Esophagus muscularis mucosa (tissue), 4 donors: ENCODE results near the gene DSTN. TPM values are rescaled to one million over a fixed set of nuclear protein-coding genes. Genes with fewer than 3 reads are reported as not detected.

Experiments used
- DNase-seq: peaks from one replicate; pipeline ENCODE4 v3.0.0-alpha.2; 2017; ENCODE audit errors: extremely low spot score
- H3K27ac ChIP-seq, 4 donors: fragments of 200-600 bp; sonication (generic); replicated peaks in 1 of 4; 1 replicate in 3 of 4; 2 replicates in 1 of 4; pipeline ENCODE4 v1.5.1; 2016 to 2019; ENCODE audit warnings: mild to moderate bottlenecking in 1 of 4
- H3K27me3 ChIP-seq, 4 donors: fragments of 200-600 bp; sonication (generic); one replicate each; pipeline versions ENCODE4 v1.5.1 to v1.6.0; 2016 to 2019
- H3K36me3 ChIP-seq, 4 donors: fragments of 200-600 bp; sonication (generic); one replicate each; pipeline ENCODE4 v1.5.1; 2016 to 2019
- H3K4me1 ChIP-seq, 4 donors: fragments of 200-600 bp; sonication (generic); one replicate each; pipeline ENCODE4 v1.5.1; 2016 to 2019
- H3K4me3 ChIP-seq, 4 donors: fragments of 200-600 bp; sonication (generic); 1 replicate in 2 of 4; 2 replicates in 2 of 4; pipeline ENCODE4 v1.5.1; 2016 to 2019; ENCODE audit warnings: mild to moderate bottlenecking in 4 of 4, moderate library complexity in 1 of 4
- H3K9me3 ChIP-seq, 4 donors: fragments of 200-600 bp; sonication (generic); 1 replicate in 3 of 4; 2 replicates in 1 of 4; pipeline ENCODE4 v1.5.1; 2016 to 2019
- EP300 ChIP-seq: sonication (generic); formaldehyde crosslinking; IDR thresholded peaks from one replicate; pipeline ENCODE4 v1.6.1; 2017; ENCODE audit warnings: antibody characterized with exemption
- POLR2A ChIP-seq: fragments of 450-650 bp; IDR thresholded peaks from one replicate; pipeline ENCODE4 v1.6.1; 2017; ENCODE audit warnings: antibody characterized with exemption, moderate library complexity, mild to moderate bottlenecking, low read depth
- POLR2AphosphoS5 ChIP-seq, 2 donors: sonication (generic); formaldehyde crosslinking; IDR thresholded peaks; one replicate each; pipeline ENCODE4 v1.6.1; 2017; ENCODE audit warnings: antibody characterized with exemption in 2 of 2
- WGBS: methylation state at CpG from one replicate; pipeline ENCODE4 v1.1.5; 2018; 5-methylcytosine and 5-hydroxymethylcytosine counted together
- intact Hi-C: fragments of 100-400 bp; cut with DNase I; formaldehyde crosslinking; loops from one replicate; pipeline ENCODE4 v1.15.1; 2023
- total RNA-seq, 4 donors: library from RNA; depleted of rRNA; stranded (reverse); fragments of >200 nt; gene quantifications; one replicate each; pipeline versions ENCODE4 v1.1.0 to v1.2.1, GENCODE V29; 2016
- TF ChIP-seq, protein P1 (sequence below), 3 experiments: fragments of 200-600 bp in 2 of 3; fragments of 450-650 bp in 1 of 3; sonication (generic) in 2 of 3; IDR thresholded peaks; one replicate each; pipeline ENCODE4 v1.5.1; 2017 to 2019; ENCODE audit warnings: antibody characterized with exemption in 3 of 3, mild to moderate bottlenecking in 2 of 3, moderate library complexity in 1 of 3

The DSTN gene
- total RNA-seq, 4 donors from 2014 or later: 2,370 to 3,630 (median 3,339) TPM

DNA sequence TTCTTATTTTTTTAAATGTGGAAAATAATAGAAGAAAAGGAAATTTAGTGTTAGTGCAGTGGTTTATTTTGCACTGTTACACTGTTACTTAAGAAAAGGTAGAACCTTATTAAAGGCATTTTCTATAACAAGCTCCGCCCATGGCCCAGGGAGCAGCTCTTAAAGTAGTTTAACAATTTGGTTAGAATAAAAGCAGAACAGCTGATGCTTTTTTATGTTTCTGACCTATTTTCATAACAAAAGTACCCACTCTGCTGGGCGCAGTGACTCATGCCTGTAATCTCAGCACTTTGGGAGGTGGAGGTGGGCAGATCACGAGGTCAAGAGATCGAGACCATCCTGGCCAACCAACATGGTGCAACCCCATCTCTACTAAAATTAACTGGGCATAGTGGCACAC, 32.6 kb downstream of the DSTN start:
- Histone ChIP-seq H3K9me3 (no peaks in the 10 kb centered on the region), H3K4me1 (peaks cover 29 to 100% (median 97%) of the 10 kb centered on the region in 4 donors), H3K27me3 (no peaks in the 10 kb centered on the region), H3K4me3 (no peak overlapping the region), H3K36me3 (peaks cover 13 to 75% (median 57%) of the 10 kb centered on the region in 4 donors), H3K27ac (peak overlapping the region; percentile 50 to 100 (median 62))
- WGBS: 74% methylated on average over 4 of the region's 4 CpGs
- no peak for DNase-seq
- peak in 1 of 2 donors; percentile 20 for TF ChIP-seq POLR2AphosphoS5 (IDR thresholded peaks at IDR 0.05)
- TF ChIP-seq EP300: no peak
- intact Hi-C loops: no loop called here

DNA sequence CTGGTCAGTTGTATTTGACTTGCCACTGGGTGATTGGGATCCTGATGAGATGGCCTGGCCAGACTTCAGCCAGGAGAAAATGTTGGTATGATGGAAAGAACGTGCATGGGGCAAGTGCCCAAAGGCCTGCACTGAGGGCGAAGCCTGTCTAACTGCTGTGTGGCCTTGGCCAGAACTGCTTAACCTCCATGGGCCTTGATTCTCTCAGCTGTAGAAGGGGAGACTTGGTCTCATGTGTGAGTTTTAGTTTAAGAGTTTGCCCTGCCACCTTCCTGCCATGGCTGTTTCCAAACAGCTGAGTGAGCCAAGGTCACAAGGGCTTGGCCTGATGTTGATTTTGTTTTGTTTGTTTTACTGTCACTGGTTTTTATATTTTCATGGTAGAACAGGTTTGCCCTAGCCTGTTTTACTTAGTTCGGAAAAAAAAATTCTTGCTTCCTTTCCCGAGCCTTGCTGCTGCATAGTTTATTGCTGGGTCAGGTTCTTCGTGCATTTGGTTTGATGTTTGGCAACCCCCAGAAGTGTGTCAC, 35.3 kb downstream of the DSTN start:
- 57% methylated on average over 5 of the region's 5 CpGs for WGBS
- TF ChIP-seq POLR2AphosphoS5 (IDR thresholded peaks at IDR 0.05): peak in 1 of 2 donors; percentile 65
- TF ChIP-seq, protein P1, sequence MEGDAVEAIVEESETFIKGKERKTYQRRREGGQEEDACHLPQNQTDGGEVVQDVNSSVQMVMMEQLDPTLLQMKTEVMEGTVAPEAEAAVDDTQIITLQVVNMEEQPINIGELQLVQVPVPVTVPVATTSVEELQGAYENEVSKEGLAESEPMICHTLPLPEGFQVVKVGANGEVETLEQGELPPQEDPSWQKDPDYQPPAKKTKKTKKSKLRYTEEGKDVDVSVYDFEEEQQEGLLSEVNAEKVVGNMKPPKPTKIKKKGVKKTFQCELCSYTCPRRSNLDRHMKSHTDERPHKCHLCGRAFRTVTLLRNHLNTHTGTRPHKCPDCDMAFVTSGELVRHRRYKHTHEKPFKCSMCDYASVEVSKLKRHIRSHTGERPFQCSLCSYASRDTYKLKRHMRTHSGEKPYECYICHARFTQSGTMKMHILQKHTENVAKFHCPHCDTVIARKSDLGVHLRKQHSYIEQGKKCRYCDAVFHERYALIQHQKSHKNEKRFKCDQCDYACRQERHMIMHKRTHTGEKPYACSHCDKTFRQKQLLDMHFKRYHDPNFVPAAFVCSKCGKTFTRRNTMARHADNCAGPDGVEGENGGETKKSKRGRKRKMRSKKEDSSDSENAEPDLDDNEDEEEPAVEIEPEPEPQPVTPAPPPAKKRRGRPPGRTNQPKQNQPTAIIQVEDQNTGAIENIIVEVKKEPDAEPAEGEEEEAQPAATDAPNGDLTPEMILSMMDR (IDR thresholded peaks at IDR 0.05): no peak
- Histone ChIP-seq H3K4me1 (peaks cover 33 to 100% (median 100%) of the 10 kb centered on the region in 4 donors), H3K36me3 (peaks cover 30 to 94% (median 78%) of the 10 kb centered on the region in 4 donors), H3K27ac (peak overlapping the region; percentile 24 to 100 (median 48)), H3K9me3 (no peaks in the 10 kb centered on the region), H3K27me3 (no peaks in the 10 kb centered on the region), H3K4me3 (no peak overlapping the region)
- no peak for DNase-seq
- intact Hi-C loops: no loop called here

- Histone ChIP-seq H3K9me3 (no peaks in the 10 kb centered on the region), H3K27ac (peak overlapping the region; percentile 24 to 100 (median 48)), H3K36me3 (peaks cover 28 to 95% (median 77%) of the 10 kb centered on the region in 4 donors), H3K4me3 (no peak overlapping the region), H3K27me3 (no peaks in the 10 kb centered on the region), H3K4me1 (peaks cover 40 to 100% (median 100%) of the 10 kb centered on the region in 4 donors)
- TF ChIP-seq EP300: no peak
- no peak for TF ChIP-seq POLR2A
- TF ChIP-seq, protein P1 (IDR thresholded peaks at IDR 0.05): no peak
- 44% methylated on average over 2 of the region's 2 CpGs for WGBS
- intact Hi-C loops: no loop called here
- no peak for DNase-seq
Observed at GRCh38 chr20:17606001-17606400, 36.1 kb downstream of the DSTN start.

- WGBS: 66% methylated on average over 3 of the region's 3 CpGs
- intact Hi-C loops: no loop called here
- Histone ChIP-seq H3K9me3 (no peaks in the 10 kb centered on the region), H3K27me3 (no peaks in the 10 kb centered on the region), H3K4me1 (peaks cover 53 to 100% (median 100%) of the 10 kb centered on the region in 4 donors), H3K27ac (peak overlapping the region; percentile 82 to 86 (median 84)), H3K4me3 (no peak overlapping the region), H3K36me3 (peaks cover 24 to 73% (median 60%) of the 10 kb centered on the region in 4 donors)
- DNase-seq: no peak
- peak in 1 of 2 donors; percentile 3 for TF ChIP-seq POLR2AphosphoS5 (IDR thresholded peaks at IDR 0.05)
- TF ChIP-seq EP300: no peak
Observed at GRCh38 chr20:17608701-17609497, 39.0 kb downstream of the DSTN start.

GRCh38 chr20:17609811-17610377, 40.0 kb downstream of the DSTN start:
- peaks cover 24 to 72% (median 54%) of the 10 kb centered on the region in 4 donors for H3K36me3 ChIP-seq
- no peak overlapping the region for H3K4me3 ChIP-seq
- H3K27me3 ChIP-seq: no peaks in the 10 kb centered on the region
- no peaks in the 10 kb centered on the region for H3K9me3 ChIP-seq
- peak overlapping the region; percentile 82 to 86 (median 84) for H3K27ac ChIP-seq
- peaks cover 60 to 100% (median 100%) of the 10 kb centered on the region in 4 donors for H3K4me1 ChIP-seq
- TF ChIP-seq POLR2A (no peak), POLR2AphosphoS5 (IDR thresholded peaks at IDR 0.05) (peak; percentile 36)
- WGBS: 62% methylated on average over 7 of the region's 8 CpGs
- intact Hi-C loops: loop anchor here (5.0 kb wide), 1 partner anchor 33 kb away; no protein-coding TSS in a partner anchor
- DNase-seq: no peak
